NCI-H82 treated with DMSO at 0.1 percent for 48 hours (cell line): ENCODE results near the gene TMCC2.
"Not testable (repeated sequence)": the region's sequence is repeated elsewhere in the genome, so short reads cannot be mapped to it uniquely, and the experiment has no call there.

ENCODE experiments used
- DNase-seq: peaks from one replicate; lab custom pipeline; 2025; ENCODE audit not compliant: unreplicated experiment; lab: John Stamatoyannopoulos, UW

The TMCC2 gene, protein sequence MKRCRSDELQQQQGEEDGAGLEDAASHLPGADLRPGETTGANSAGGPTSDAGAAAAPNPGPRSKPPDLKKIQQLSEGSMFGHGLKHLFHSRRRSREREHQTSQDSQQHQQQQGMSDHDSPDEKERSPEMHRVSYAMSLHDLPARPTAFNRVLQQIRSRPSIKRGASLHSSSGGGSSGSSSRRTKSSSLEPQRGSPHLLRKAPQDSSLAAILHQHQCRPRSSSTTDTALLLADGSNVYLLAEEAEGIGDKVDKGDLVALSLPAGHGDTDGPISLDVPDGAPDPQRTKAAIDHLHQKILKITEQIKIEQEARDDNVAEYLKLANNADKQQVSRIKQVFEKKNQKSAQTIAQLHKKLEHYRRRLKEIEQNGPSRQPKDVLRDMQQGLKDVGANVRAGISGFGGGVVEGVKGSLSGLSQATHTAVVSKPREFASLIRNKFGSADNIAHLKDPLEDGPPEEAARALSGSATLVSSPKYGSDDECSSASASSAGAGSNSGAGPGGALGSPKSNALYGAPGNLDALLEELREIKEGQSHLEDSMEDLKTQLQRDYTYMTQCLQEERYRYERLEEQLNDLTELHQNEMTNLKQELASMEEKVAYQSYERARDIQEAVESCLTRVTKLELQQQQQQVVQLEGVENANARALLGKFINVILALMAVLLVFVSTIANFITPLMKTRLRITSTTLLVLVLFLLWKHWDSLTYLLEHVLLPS

DNA sequence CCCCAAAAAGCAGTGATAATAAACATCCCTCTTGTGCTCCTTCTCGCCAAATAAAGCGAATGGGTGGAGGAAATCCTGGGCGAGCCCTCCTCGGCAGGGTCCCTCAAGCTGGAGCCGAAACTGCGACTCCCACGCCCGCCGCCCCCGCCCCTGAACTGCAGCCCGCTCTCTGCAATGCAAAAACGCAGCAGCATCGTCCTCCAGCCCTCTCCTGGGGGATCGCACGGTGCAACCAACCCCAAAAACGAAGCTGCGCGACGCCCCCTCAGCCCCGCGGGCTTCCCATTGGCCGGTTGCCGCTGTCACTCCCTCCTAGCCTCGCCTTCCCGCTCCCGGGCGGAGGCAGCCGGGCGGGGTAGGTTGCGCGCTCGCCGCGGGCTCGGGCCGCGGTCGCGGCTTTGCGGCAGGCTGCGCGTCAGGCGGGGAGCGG is at the start of gene TMCC2:
TSS of gene TMCC2 (plus strand) at position 363 of the 430 bp plus-strand sequence. CDS start 619 bp downstream, outside the sequence.
- DNase-seq: peak; percentile 96

DNA sequence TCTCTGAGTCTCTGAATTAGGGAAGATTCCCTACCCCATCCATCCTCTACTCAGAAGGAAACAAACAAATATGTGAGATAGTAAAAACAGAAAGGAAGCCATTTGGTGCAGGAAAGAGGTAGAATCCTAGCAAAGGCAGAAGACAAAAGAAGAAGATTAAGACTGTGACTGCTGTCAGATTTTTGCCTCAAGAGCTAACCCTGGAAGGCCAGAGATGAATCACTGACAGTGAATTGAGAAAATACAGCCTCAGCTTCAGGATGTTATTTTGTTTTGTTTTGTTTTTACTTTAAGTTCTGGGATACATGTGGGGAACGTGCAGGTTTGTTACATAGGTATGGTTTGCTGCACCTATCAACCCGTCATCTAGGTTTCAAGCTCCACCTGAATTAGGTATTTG is 47.9 kb upstream of the TMCC2 start:
- DNase-seq: no peak

GRCh38 chr1:205180331-205180730 is 47.4 kb upstream of the TMCC2 start:
- not testable (repeated sequence) for DNase-seq

DNA sequence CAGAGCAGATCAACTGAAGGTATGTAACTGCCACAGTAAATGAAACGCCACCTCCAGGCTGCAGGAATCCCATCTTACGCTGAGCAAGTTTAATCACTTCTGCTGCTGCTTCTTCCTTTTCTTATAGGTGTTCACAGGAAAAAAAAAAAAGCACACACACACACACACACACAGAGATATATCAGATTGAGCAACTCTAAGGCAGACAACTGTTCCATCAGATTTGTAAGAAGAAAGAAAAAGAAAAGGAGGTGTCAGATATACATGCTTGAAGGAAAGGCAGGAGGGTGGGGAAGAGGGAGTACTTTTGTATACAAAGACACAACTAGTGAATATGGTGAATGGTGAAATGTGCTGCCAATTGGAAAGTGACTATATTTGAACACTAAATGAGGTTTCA is 44.8 kb upstream of the TMCC2 start:
- DNase-seq: no peak

GRCh38 chr1:205183676-205184335 is 43.9 kb upstream of the TMCC2 start:
- DNase-seq: no peak

DNA sequence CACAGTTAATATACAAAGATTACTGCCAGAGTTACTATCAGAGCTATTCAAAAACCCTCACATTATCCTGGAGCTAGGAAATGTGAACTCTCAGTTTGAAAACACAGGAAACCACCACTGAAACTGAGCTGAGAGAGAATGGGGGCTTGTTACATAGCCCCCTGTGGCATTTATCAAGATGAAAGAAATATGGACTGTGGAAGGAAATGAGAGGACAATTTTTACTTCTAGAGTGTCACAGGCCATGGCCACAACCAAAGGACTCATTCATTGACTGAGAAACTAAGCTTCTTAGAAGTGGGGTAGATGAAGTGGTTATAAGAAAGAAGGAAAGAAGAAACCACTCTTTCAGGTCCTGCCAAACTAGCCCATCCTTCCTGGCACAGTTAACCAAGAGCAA is 41.6 kb upstream of the TMCC2 start:
- no peak for DNase-seq

DNA sequence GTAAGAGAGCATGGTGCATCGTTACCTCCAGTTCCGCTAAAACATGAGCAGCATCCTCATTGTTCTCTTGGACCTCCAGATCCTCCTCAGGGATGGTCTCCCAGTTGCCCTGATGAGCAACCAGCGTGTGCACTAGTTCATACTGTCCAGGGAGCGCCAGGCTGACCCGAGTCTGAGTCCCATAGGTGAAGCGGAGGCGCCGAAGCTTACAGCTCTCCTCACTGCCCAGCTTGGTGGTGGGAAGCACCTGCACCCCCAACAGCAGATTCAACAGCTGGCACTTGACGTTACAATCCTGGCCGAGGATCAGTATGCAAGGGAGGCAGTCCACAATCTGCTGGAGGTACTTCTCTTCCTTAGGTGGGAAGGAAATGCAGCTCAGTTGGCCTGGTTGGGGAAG is 40.3 kb upstream of the TMCC2 start:
- no peak for DNase-seq

- no peak for DNase-seq
Observed at GRCh38 chr1:205188098-205188497, 39.6 kb upstream of the TMCC2 start.

- DNase-seq: no peak
Observed at GRCh38 chr1:205188596-205188995, 39.1 kb upstream of the TMCC2 start.

DNA sequence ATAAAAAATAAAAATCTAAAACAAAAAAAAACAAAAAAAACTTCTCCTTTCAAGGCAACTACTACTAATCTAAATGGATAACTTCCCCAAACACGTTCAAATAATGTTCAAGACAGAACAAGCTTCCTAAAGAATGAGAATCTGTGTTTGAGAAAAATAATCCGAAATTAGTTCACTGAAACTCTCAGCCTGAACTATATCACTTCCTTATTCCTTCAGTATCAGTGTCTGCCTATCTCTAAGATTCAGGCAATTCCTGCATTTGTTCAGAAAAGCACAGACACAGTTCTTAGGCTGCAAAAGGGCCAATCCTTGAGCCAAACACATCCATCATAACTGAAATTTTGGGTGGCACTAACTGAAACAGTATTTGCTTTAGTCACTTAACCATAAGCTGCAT is 38.6 kb upstream of the TMCC2 start:
- no peak for DNase-seq

- peak; percentile 89 for DNase-seq
Observed at GRCh38 chr1:205190845-205191577, 36.7 kb upstream of the TMCC2 start.

DNA sequence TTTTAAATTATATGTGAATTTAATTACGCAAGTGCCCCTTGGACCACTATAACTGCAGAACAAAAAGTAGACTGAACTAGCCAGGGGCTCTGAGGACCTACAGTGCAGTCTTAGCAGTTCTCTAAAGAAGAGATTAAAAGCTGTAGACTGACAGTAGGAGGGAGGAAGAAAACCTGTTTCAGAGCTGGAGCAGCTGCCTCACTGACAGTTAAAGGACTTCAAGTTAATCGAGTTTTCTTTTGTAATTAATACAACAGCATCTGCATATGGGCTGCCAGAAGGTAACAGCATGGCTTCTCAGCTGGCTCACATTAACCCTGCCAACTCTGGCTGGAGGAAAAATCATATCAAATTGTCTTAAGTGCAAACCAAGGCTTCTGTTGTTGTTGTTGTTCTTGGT is 36.1 kb upstream of the TMCC2 start:
- peak; percentile 98 for DNase-seq

GRCh38 chr1:205192287-205192686 is 35.5 kb upstream of the TMCC2 start:
- no peak for DNase-seq

- no peak for DNase-seq
Observed at GRCh38 chr1:205199090-205199930, 28.4 kb upstream of the TMCC2 start.

GRCh38 chr1:205199931-205200299 is 27.8 kb upstream of the TMCC2 start:
- no peak for DNase-seq

DNA sequence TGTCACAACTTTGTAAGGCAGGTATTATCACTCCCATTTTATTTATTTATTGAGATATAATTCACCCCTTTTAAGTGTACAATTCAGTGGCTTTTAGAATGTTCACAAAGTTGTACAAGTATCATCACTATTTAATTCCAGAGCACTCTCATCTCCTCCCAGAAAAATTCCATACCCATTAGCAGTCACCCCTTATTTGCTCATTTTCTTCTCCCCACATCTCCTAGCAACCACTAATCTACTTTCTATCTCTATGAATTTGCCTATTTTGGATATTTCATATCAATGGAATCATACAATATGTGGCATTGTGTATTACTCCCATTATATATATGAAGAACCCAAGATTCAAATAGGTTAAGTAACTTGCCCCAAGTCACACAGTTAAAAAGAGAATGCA is 23.2 kb upstream of the TMCC2 start:
- DNase-seq: no peak

DNA sequence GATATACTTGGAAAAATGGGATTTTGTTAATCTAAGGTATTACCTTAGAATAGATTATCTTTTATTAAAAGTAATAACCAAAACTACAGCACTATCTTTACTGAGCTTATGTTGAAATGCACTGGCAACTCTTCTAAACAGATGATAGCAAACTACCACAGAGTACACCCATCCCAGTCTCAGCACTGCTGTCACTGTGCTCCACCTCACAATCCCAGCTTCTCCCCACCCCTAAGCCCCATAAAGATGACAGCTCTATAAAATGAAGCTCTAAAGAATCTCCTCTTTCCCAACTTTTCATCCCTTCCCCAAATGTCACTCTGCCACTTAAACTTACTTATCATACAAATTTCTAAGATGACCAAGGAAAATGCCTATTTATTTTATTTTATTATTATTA is 22.7 kb upstream of the TMCC2 start:
- no peak for DNase-seq

DNA sequence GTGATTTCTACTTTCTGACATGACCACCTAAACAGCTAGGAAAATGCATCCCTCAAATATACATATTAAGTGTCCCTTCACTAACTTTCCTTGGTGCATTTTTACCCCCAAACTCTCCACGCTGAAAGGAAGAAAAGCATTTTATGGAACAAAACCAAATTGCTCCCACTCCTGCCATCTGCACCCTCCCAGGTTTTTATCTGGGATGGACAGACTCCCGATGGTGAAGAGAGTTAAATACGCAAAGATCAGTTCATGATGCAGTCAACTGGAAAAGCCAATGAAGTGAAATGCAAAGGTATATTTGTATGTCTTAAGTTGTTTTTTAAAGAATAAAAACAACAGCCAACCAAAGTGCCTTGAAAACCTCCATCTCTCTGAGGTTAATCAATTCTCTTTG is 18.9 kb upstream of the TMCC2 start:
- DNase-seq: no peak

GRCh38 chr1:205210756-205211168 is 17.0 kb upstream of the TMCC2 start:
- no peak for DNase-seq

DNA sequence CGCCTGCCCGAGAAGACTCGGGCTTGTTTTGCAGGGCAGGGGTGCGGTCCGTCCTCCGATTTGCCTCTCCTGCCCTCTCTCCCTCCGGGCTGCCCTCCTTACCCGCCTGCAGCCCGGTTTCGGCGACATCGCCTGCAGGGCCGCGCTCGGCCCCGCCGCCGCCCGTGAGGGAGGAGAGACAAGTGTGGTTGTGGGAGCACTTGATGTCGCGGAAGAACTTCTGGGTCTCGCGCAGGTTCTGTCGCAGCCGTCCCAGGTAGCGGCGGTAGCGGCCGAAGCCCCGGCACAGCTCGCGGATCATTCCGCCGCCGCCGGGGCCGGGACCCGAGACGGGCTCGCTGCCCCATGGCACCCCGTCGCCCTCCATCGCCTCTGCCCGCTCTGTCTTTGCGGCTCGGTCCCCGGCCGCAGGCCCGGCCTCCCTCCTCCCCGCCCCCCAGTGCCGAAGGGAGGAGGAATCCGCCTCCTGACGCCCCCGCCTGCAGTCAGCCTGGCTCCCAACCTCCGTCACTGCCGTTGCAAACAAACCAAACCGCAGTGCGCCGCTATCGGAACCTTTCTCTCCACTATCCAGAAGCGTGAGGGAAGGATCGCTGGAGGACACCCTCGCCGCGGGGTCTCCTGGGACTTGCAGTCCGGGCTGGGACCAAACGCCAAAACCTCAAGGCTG is 16.4 kb upstream of the TMCC2 start, which contains the start of gene DSTYK:
TSS of gene DSTYK (minus strand) at position 534 of the 670 bp plus-strand sequence. CDS start at position 367, 167 bp downstream.
- DNase-seq: peak; percentile 96
